CD4-positive, alpha-beta memory T cell (primary cell): ENCODE results near the gene PMPCA. TPM values are rescaled to one million over a fixed set of nuclear protein-coding genes. Genes with fewer than 3 reads are reported as not detected.

ENCODE experiments used
- CTCF ChIA-PET: fragments of 350-600 bp; sonication (Branson Sonifier 250); formaldehyde crosslinking; loops from one replicate; lab custom pipeline; 2021; ENCODE audit warnings: inconsistent platforms; ENCODE audit not compliant: partially characterized antibody; lab: Charles Lee
- POLR2A ChIA-PET: fragments of 350-600 bp; sonication (Branson Sonifier 250); formaldehyde crosslinking; loops from one replicate; lab custom pipeline; 2021; ENCODE audit not compliant: partially characterized antibody; lab: Charles Lee
- DNase-seq, 5 donors: peaks; one replicate each; pipeline versions ENCODE4 v3.0.0 to v3.0.0-alpha.2; 2020 to 2022; ENCODE audit warnings: mixed read lengths in 1 of 5
- H3K27ac ChIP-seq: one replicate; pipeline ENCODE4 v1.7.0; 2013; ENCODE audit warnings: low read depth, low read length
- H3K27me3 ChIP-seq: 2 replicates; pipeline ENCODE4 v1.7.0; 2013; ENCODE audit warnings: mild to moderate bottlenecking, low read length, moderate library complexity; ENCODE audit not compliant: insufficient read depth
- H3K36me3 ChIP-seq: 2 replicates; pipeline ENCODE4 v1.7.0; 2013; ENCODE audit warnings: mild to moderate bottlenecking, low read length, moderate library complexity; ENCODE audit not compliant: insufficient read depth
- H3K4me1 ChIP-seq: 2 replicates; pipeline ENCODE4 v1.7.0; 2013; ENCODE audit warnings: mild to moderate bottlenecking, low read length, moderate library complexity; ENCODE audit not compliant: insufficient read depth
- H3K4me3 ChIP-seq, 2 donors: one replicate each; pipeline ENCODE4 v1.7.0; 2013; ENCODE audit warnings: low read length in 2 of 2, mild to moderate bottlenecking in 1 of 2
- H3K9me3 ChIP-seq, 2 donors: one replicate each; pipeline ENCODE4 v1.7.0; 2013; ENCODE audit warnings: low read length in 2 of 2, control low read depth in 1 of 2; ENCODE audit not compliant: control insufficient read depth in 1 of 2
- H3K27ac Mint-ChIP-seq, 7 donors: one replicate each; pipeline ENCODE4 v1.8.0; 2020 to 2021; ENCODE audit warnings: mixed read lengths in 7 of 7, mild to moderate bottlenecking in 6 of 7, inconsistent platforms in 3 of 7, moderate library complexity in 3 of 7
- H3K27me3 Mint-ChIP-seq, 2 donors: one replicate each; pipeline ENCODE4 v1.8.0; 2020 to 2021; ENCODE audit warnings: mixed read lengths in 2 of 2
- H3K36me3 Mint-ChIP-seq, 2 donors: one replicate each; pipeline ENCODE4 v1.8.0; 2020 to 2021; ENCODE audit warnings: mixed read lengths in 2 of 2, inconsistent platforms in 1 of 2, mild to moderate bottlenecking in 1 of 2
- H3K4me1 Mint-ChIP-seq, 4 donors: one replicate each; pipeline ENCODE4 v1.8.0; 2020 to 2021; ENCODE audit warnings: mixed read lengths in 4 of 4, mild to moderate bottlenecking in 1 of 4
- H3K4me3 Mint-ChIP-seq, 8 donors: one replicate each; pipeline ENCODE4 v1.8.0; 2020 to 2021; ENCODE audit warnings: mixed read lengths in 8 of 8, mild to moderate bottlenecking in 7 of 8, moderate library complexity in 6 of 8, inconsistent platforms in 3 of 8
- H3K9me3 Mint-ChIP-seq, 8 donors: one replicate each; pipeline ENCODE4 v1.8.0; 2020 to 2021; ENCODE audit warnings: mixed read lengths in 8 of 8, mild to moderate bottlenecking in 5 of 8, inconsistent platforms in 3 of 8, moderate library complexity in 1 of 8
- intact Hi-C: fragments of 100-400 bp; cut with micrococcal nuclease; formaldehyde crosslinking; loops from one replicate; pipeline ENCODE4 v1.15.1; 2023
- polyA plus RNA-seq, 2 donors: library from polyadenylated mRNA; unstranded; fragments of 300-500 nt; fragmentation: Illumina TruSeq; gene quantifications; one replicate each; pipeline ENCODE4 v1.2.3, GENCODE V29; 2021
- total RNA-seq, 2 experiments: library from RNA; stranded (reverse); gene quantifications; one replicate each; pipeline ENCODE4 v1.2.3, GENCODE V29; 2021

PMPCA gene, protein sequence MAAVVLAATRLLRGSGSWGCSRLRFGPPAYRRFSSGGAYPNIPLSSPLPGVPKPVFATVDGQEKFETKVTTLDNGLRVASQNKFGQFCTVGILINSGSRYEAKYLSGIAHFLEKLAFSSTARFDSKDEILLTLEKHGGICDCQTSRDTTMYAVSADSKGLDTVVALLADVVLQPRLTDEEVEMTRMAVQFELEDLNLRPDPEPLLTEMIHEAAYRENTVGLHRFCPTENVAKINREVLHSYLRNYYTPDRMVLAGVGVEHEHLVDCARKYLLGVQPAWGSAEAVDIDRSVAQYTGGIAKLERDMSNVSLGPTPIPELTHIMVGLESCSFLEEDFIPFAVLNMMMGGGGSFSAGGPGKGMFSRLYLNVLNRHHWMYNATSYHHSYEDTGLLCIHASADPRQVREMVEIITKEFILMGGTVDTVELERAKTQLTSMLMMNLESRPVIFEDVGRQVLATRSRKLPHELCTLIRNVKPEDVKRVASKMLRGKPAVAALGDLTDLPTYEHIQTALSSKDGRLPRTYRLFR
- total RNA-seq = 10 to 100 TPM; 71.8 to 73.3 TPM
- polyA plus RNA-seq = 10 to 100 TPM; 44.2 to 45.2 TPM

DNA sequence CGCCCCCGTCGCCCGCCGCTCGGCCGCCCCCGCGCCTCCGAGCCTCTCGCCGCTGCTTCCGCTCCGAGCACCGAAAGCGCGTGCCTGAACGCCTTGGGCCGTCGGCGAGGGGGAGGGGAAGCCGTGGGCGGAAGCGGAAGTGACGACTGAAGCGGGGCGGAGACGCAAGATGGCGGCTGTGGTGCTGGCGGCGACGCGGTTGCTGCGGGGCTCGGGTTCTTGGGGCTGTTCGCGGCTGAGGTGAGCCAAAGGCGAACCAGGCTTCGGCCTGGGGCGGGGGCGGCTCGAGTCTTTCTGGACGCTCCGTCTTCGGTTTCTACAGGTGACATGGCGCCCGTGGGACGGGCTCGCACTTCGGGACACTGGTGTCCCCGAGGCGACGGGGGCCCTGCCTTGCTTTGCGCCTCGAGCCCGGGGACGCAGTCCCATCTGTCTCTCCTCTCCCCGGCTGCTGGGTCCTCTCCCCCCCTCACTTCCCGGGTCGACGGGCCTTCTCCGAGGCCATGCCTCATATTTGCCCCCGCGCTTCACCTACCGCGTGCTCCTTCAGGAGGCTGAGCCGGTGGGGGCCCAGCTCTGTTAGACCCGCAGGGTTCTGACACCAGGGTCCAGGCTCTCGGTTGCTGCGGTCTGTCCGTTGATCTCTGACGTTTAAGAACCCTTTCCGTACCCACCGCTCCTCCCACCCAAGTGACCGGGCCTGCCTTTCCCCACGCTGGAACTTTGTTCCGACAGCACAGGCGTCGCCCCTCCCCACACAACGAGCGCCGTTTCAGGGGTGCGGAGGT, at the start of gene PMPCA, which contains the start of gene ENTR1:
Gene PMPCA (plus strand): TSS at position 159 of the 788 bp plus-strand sequence. CDS start 11 bp downstream, at position 170.
Gene ENTR1 (minus strand): TSS at position 115 of the 788 bp plus-strand sequence. CDS start 217 bp downstream, outside the sequence.
- no peaks in the 10 kb centered on the region for H3K9me3 ChIP-seq
- peak within 1 kb of the TSS; percentile 93 for H3K27ac ChIP-seq
- Mint-ChIP-seq H3K4me3 (peak within 1 kb of the TSS; percentile 87 to 92 (median 90)), H3K27ac (peak within 1 kb of the TSS; percentile 81 to 96 (median 94)), H3K4me1 (peaks cover 23 to 59% (median 40%) of the 10 kb centered on the region in 4 donors), H3K36me3 (peaks cover 35 to 60% of the 10 kb centered on the region in 2 donors), H3K27me3 (no peaks in the 10 kb centered on the region), H3K9me3 (peaks cover 0 to 2% (median 0%) of the 10 kb centered on the region in 8 donors)
- H3K4me3 ChIP-seq = peak within 1 kb of the TSS; percentile 71 to 85
- H3K36me3 ChIP-seq = peaks cover 45% of the 10 kb centered on the region
- H3K27me3 ChIP-seq = no peaks in the 10 kb centered on the region
- POLR2A ChIA-PET = interaction anchor here (0.8 to 4.6 kb wide), 6 partner anchors 10 to 128 kb away, joined by 3 to 36 read pairs (median 5); partner anchors contain the start of genes DNLZ and SNAPC4
- peaks cover 35% of the 10 kb centered on the region for H3K4me1 ChIP-seq
- intact Hi-C loops = loop anchor here (1.0 kb wide), 2 partner anchors 10 to 73 kb away; partner anchors contain the start of genes SEC16A and SNAPC4
- peak; percentile 93 to 94 (median 93) for DNase-seq
- CTCF ChIA-PET = interaction anchor here (0.8 to 2.5 kb wide), 6 partner anchors 7 to 48 kb away, joined by 3 to 20 read pairs (median 3); partner anchors contain the start of genes DNLZ and SNAPC4

DNA sequence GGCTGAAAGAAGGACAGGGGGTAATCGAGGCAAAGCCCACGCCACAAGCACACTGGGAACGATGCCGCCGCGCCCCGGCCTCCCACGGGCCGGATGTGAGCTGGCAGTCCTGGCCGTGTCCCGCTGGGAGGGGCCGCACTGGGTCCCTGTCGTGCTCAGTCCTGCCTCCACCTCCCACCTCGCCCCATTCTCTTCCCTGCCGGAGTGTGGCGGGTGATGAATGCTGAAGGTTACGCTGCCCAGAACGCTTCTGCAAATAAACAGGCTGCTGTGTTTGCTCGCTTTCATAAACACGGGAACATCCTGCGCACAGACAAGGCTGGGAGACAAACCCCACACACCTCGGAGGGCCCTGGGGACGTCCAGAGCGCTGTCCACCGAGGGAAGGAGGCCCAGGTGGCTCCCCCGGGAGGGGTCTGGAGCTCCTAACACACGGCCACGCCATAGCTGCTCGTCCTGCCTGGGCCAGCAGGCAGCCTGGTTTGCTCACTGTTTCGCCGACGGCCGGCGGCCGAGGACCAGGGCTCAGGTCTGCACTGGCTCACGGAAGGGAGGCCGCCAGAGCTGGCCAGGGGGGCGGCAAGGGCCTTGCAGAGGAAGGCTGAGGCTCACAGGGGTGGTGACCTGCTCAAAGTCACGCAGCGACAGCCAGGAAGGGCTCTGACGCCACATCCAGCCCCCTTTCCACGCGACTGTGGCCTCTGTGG, 49.3 kb upstream of the PMPCA start:
- H3K9me3 Mint-ChIP-seq = peaks cover 0 to 2% (median 0%) of the 10 kb centered on the region in 8 donors
- peaks cover 0 to 16% of the 10 kb centered on the region in 2 donors for H3K36me3 Mint-ChIP-seq
- DNase-seq = no peak
- no peak overlapping the region for H3K4me3 ChIP-seq
- no peaks in the 10 kb centered on the region for H3K27me3 Mint-ChIP-seq
- H3K27ac ChIP-seq = no peak overlapping the region
- H3K4me3 Mint-ChIP-seq = no peak overlapping the region
- H3K27me3 ChIP-seq = no peaks in the 10 kb centered on the region
- H3K9me3 ChIP-seq = no peaks in the 10 kb centered on the region
- POLR2A ChIA-PET = no interaction called here
- intact Hi-C loops = no loop called here
- H3K27ac Mint-ChIP-seq = peak overlapping the region in 1 of 7 donors; percentile 12
- CTCF ChIA-PET = no interaction called here
- peaks cover 0 to 9% (median 2%) of the 10 kb centered on the region in 4 donors for H3K4me1 Mint-ChIP-seq
- peaks cover 14% of the 10 kb centered on the region for H3K4me1 ChIP-seq
- no peaks in the 10 kb centered on the region for H3K36me3 ChIP-seq

DNA sequence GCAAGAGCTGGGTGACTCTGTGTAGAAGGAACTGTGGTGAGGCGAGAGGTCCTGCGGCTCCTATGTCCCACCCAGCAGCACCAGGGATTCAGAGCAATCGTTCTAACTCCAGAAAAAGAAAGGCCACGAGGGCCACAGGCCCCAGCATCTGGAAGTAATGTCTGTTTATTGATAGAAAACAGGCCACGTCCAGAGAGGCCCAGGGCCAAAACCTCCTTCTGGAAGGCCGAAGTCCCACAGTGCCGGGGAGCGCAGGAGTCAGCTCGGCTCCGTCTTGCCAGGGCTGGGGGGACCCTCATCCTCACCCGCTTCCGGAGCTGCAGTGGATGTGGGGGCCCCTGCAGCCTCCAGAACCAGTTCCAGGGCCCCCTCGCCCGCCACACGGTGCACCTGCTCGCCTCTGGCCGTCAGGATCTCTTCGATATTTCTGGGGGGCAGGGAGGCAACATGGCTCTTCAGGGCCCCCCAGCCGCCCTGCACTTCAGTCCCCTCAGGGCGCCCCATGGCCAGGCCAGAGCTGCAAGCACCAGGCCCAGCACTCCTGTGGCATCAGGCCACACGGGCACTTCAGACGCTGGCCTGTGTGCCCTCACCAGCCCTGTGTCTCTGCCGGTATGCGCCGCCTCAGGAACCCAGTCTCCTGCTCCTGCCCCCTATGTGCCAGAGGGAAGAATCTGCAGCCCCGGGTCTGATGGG, 48.6 kb upstream of the PMPCA start:
- Histone ChIP-seq H3K4me3 (no peak overlapping the region), H3K9me3 (no peaks in the 10 kb centered on the region), H3K27me3 (no peaks in the 10 kb centered on the region), H3K4me1 (peaks cover 14% of the 10 kb centered on the region), H3K27ac (no peak overlapping the region), H3K36me3 (no peaks in the 10 kb centered on the region)
- intact Hi-C loops = no loop called here
- CTCF ChIA-PET = interaction anchor here (1.3 kb wide), 1 partner anchor 78 kb away, joined by 3 read pairs; no protein-coding TSS in a partner anchor
- Mint-ChIP-seq H3K27ac (peak overlapping the region in 2 of 7 donors; percentile 12 to 81), H3K27me3 (no peaks in the 10 kb centered on the region), H3K4me3 (peak overlapping the region in 2 of 8 donors; percentile 15 to 69), H3K4me1 (peaks cover 0 to 9% (median 0%) of the 10 kb centered on the region in 4 donors), H3K36me3 (peaks cover 0 to 16% of the 10 kb centered on the region in 2 donors), H3K9me3 (peaks cover 0 to 2% (median 0%) of the 10 kb centered on the region in 8 donors)
- DNase-seq = no peak
- POLR2A ChIA-PET = interaction anchor here (2.0 to 2.8 kb wide), 2 partner anchors 34 to 38 kb away, joined by 6 to 27 read pairs; partner anchors contain the start of genes GPSM1 and SNAPC4

DNA sequence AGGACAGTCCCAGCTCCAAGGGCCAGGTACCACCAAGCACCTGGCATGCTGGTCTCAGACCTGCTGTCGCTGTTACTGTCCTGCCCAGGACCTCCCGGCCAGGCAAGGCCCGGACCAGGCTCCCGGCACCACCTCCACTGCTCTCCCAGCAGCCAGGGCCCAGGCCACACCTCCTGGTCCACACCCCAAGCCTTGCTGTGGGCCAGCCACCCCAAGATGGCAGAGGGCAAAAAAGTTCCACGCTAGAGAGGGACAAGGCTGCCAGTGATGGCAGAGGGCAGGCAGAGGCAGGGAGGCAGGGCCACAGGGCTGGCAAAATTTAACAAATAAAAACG, 48.0 kb upstream of the PMPCA start:
- peak overlapping the region in 6 of 7 donors; percentile 57 to 92 (median 83) for H3K27ac Mint-ChIP-seq

DNA sequence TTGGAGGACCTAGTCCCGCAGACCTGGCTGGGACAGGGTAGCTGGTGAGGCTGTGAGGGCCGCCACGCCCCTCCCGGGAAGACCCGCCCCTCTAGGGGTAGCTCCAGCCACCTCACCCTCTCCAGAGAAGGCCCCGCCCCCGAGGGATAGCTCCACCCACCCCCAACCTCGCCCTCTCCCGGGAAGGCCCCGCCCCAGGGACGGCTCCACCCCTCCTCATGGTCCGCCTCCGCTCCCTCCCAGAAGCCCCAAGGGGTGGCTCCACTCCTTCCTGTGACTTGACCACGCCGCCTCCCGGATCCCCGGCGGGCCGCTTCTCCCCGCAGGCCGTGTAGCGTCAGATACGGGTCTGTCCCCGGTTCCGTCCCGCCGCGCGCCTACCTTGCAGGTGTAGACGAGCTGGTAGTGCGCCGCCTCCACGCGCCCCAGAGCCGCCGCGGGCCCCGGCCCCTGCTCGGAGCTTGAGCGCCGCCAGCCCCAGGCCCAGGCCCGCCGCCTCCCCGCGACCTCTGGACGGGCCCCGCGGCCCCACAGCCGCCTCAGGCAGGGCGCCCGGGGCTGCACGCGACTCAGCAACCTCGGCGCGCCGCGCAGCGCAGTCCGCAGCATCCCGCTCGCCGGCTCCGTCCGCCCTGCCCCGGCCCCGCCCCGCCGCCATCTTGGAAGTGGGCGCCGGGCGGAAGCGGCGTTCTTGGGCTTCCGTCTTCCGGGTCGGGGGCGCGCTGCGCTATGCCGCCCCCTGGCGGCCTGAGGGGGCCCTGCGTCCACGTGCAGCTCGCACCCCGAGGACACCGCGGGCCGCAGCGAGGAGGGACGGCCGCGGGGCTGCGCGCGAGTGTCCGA, 47.1 kb upstream of the PMPCA start, which contains the start of gene DNLZ:
Gene DNLZ (minus strand): TSS at position 639 of the 843 bp plus-strand sequence. CDS start 30 bp downstream, at position 609.
- no peaks in the 10 kb centered on the region for H3K36me3 ChIP-seq
- POLR2A ChIA-PET = interaction anchor here (0.6 to 2.8 kb wide), 20 partner anchors 9 to 877 kb away, joined by 3 to 27 read pairs (median 5); partner anchors contain the start of genes ENTR1, GPSM1, PMPCA and SNAPC4
- H3K27me3 ChIP-seq = no peaks in the 10 kb centered on the region
- Mint-ChIP-seq H3K36me3 (peaks cover 0 to 16% of the 10 kb centered on the region in 2 donors), H3K9me3 (peaks cover 0 to 2% (median 0%) of the 10 kb centered on the region in 8 donors), H3K4me1 (peaks cover 0 to 9% (median 0%) of the 10 kb centered on the region in 4 donors), H3K27me3 (no peaks in the 10 kb centered on the region), H3K27ac (peak within 1 kb of the TSS; percentile 78 to 92 (median 85)), H3K4me3 (peak within 1 kb of the TSS; percentile 83 to 91 (median 86))
- H3K4me1 ChIP-seq = peaks cover 14% of the 10 kb centered on the region
- peak within 1 kb of the TSS; percentile 76 for H3K27ac ChIP-seq
- peak; percentile 87 to 90 (median 88) for DNase-seq
- CTCF ChIA-PET = interaction anchor here (0.6 to 2.5 kb wide), 12 partner anchors 21 to 118 kb away, joined by 3 to 20 read pairs (median 3); no protein-coding TSS in a partner anchor
- intact Hi-C loops = loop anchor here (1.0 kb wide), 5 partner anchors 36 to 120 kb away; partner anchors contain the start of genes GPSM1, QSOX2, SEC16A and SNAPC4
- H3K9me3 ChIP-seq = no peaks in the 10 kb centered on the region
- H3K4me3 ChIP-seq = peak within 1 kb of the TSS in 1 of 2 donors; percentile 59

More for the DNA sequence above, 48.0 kb upstream of the PMPCA start:
- Histone ChIP-seq H3K36me3 (no peaks in the 10 kb centered on the region), H3K4me3 (no peak overlapping the region), H3K27me3 (no peaks in the 10 kb centered on the region), H3K9me3 (no peaks in the 10 kb centered on the region), H3K4me1 (peaks cover 14% of the 10 kb centered on the region), H3K27ac (peak overlapping the region; percentile 76)
- no peak for DNase-seq
- POLR2A ChIA-PET = interaction anchor here (0.8 to 2.8 kb wide), 13 partner anchors 8 to 365 kb away, joined by 3 to 27 read pairs (median 6); partner anchors contain the start of genes ENTR1, GPSM1, PMPCA and SNAPC4
- H3K27me3 Mint-ChIP-seq = no peaks in the 10 kb centered on the region
- H3K4me3 Mint-ChIP-seq = peak overlapping the region in 5 of 8 donors; percentile 15 to 87 (median 85)
- H3K4me1 Mint-ChIP-seq = peaks cover 0 to 9% (median 0%) of the 10 kb centered on the region in 4 donors
- peaks cover 0 to 16% of the 10 kb centered on the region in 2 donors for H3K36me3 Mint-ChIP-seq
- H3K9me3 Mint-ChIP-seq = peaks cover 0 to 2% (median 0%) of the 10 kb centered on the region in 8 donors
- CTCF ChIA-PET = interaction anchor here (0.6 to 2.5 kb wide), 8 partner anchors 22 to 117 kb away, joined by 3 to 20 read pairs (median 3); no protein-coding TSS in a partner anchor
- intact Hi-C loops = no loop called here
